Measurements from ENCODE around the gene RAB3GAP2.
"Not testable (repeated sequence)": the region's sequence is repeated elsewhere in the genome, so short reads cannot be mapped to it uniquely, and the experiment has no call there.

Gene RAB3GAP2

GRCh38 chr1:220241072-220241663 lies 31.1 kb downstream of the RAB3GAP2 start:
- TF ChIP-seq CTCF (IDR thresholded peaks at IDR 0.05; ENCODE audit: insufficient read depth, low read length, missing control alignments) = no peak
- CTCF ChIA-PET = no interaction called here
- DNase-seq (ENCODE audit: low read depth, low spot score) = no peak
- no peak overlapping the region for H3K4me3 ChIP-seq (ENCODE audit: low read depth, low read length)
- POLR2A ChIA-PET = no interaction called here

- no peak for DNase-seq (ENCODE audit: low read depth, low spot score)
- CTCF ChIA-PET = interaction anchor here (0.6 kb wide), 1 partner anchor 12 kb away, joined by 3 read pairs; no protein-coding TSS in a partner anchor
- TF ChIP-seq CTCF (IDR thresholded peaks at IDR 0.05; ENCODE audit: insufficient read depth, low read length, missing control alignments) = no peak
- H3K4me3 ChIP-seq (ENCODE audit: low read depth, low read length) = no peak overlapping the region
- POLR2A ChIA-PET = no interaction called here
Measured at GRCh38 chr1:220239966-220240365, 32.3 kb downstream of the RAB3GAP2 start.

- ChIA-PET POLR2A (no interaction called here), CTCF (interaction anchor here (1.1 kb wide), 1 partner anchor 19 kb away, joined by 3 read pairs; no protein-coding TSS in a partner anchor)
- no peak for DNase-seq (ENCODE audit: low read depth, low spot score)
- no peak overlapping the region for H3K4me3 ChIP-seq (ENCODE audit: low read depth, low read length)
- TF ChIP-seq CTCF (IDR thresholded peaks at IDR 0.05; ENCODE audit: insufficient read depth, low read length, missing control alignments) = no peak
Measured at GRCh38 chr1:220239213-220239612, 33.0 kb downstream of the RAB3GAP2 start.

GRCh38 chr1:220236278-220236677 lies 36.0 kb downstream of the RAB3GAP2 start:
- DNase-seq (ENCODE audit: low read depth, low spot score); POLR2A ChIA-PET; H3K4me3 ChIP-seq (ENCODE audit: low read depth, low read length): not testable (repeated sequence)
- CTCF ChIA-PET = interaction anchor here (2.0 to 3.9 kb wide), 2 partner anchors 17 to 540 kb away, joined by 4 to 18 read pairs; no protein-coding TSS in a partner anchor

DNA sequence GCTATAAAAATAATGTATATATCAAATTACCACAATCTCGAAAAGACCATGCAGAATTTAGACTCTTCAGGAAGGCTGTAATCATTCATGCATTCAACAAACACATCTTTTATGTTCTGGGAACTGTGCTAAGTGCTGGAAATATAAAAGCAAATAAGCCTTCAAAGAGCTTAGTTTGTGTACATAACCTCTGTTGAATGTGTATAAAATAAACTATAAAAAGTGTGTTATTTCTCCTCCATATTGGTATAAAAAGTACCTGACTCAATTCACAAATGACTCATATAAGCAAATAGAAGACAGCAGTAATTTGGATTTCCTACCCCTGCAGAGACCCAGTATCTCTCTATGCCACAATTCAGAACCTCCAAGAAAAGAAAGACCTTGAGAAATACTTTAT lies 36.8 kb downstream of the RAB3GAP2 start:
- H3K4me3 ChIP-seq (ENCODE audit: low read depth, low read length) = no peak overlapping the region
- no peak for DNase-seq (ENCODE audit: low read depth, low spot score)
- ChIA-PET POLR2A (no interaction called here), CTCF (interaction anchor here (0.5 to 3.9 kb wide), 4 partner anchors 14 to 568 kb away, joined by 3 to 18 read pairs (median 4); no protein-coding TSS in a partner anchor)
- TF ChIP-seq CTCF (IDR thresholded peaks at IDR 0.05; ENCODE audit: insufficient read depth, low read length, missing control alignments) = no peak

DNA sequence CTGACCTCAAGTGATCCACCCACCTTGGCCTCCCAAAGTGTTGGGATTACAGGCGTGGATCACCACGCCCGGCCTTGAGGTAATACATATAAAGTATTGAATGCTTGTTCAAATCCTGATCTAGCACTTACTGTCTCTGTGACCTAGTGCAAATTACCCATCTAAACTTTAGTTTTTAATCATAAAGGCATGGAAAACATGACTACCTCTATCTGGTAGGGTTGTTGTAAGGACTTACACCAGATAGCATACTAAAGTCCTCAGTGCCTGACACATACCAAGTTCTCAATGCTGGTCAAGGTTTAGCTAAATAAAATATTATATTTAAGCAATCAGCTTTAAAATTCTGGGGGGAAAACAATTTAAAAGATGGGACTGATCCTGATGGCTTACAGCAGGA lies 38.3 kb downstream of the RAB3GAP2 start:
- CTCF ChIA-PET = interaction anchor here (1.6 to 3.9 kb wide), 2 partner anchors 12 to 15 kb away, joined by 4 to 18 read pairs; no protein-coding TSS in a partner anchor

More for the DNA sequence above, 38.3 kb downstream of the RAB3GAP2 start:
- TF ChIP-seq CTCF (IDR thresholded peaks at IDR 0.05; ENCODE audit: insufficient read depth, low read length, missing control alignments) = no peak
- POLR2A ChIA-PET = no interaction called here
- H3K4me3 ChIP-seq (ENCODE audit: low read depth, low read length) = no peak overlapping the region
- no peak for DNase-seq (ENCODE audit: low read depth, low spot score)
